Measurements from ENCODE around the gene FAM168A.

The FAM168A gene

DNA sequence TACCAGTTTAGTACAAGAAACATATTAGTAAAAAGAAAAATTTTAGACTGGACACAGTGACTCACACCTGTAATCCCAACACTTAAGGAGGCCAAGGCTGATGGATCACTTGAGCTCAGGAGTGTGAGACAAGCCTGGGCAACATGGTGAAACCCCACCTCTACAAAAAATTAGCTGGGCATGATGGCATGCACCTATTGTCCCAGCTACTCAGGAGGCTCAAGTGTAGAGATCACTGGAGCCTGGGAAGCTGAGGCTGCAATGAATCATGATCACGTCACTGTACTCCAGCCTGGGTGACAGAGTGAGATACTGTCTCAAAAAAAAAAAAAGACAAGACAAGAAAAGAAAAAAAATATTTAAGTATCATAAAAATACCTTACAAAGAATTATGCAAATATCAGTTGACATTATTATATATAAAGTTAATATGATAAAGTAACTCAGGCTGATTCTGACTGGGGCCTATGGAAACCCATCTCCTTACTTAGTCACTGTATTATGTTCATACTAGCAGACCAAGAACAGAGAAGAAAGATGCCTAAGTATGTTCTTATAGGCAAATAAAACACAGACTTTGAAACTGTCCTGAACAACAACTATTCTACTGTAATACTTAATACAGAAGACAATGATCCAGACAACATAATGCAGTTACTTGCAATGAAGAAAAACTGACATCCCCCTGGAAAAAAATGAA, 27.3 kb downstream of the FAM168A start:
- no peak for DNase-seq (ENCODE audit: low read depth)
- H3K4me3 ChIP-seq (ENCODE audit: low read depth, low read length), result no peak overlapping the region
- TF ChIP-seq, protein P1, sequence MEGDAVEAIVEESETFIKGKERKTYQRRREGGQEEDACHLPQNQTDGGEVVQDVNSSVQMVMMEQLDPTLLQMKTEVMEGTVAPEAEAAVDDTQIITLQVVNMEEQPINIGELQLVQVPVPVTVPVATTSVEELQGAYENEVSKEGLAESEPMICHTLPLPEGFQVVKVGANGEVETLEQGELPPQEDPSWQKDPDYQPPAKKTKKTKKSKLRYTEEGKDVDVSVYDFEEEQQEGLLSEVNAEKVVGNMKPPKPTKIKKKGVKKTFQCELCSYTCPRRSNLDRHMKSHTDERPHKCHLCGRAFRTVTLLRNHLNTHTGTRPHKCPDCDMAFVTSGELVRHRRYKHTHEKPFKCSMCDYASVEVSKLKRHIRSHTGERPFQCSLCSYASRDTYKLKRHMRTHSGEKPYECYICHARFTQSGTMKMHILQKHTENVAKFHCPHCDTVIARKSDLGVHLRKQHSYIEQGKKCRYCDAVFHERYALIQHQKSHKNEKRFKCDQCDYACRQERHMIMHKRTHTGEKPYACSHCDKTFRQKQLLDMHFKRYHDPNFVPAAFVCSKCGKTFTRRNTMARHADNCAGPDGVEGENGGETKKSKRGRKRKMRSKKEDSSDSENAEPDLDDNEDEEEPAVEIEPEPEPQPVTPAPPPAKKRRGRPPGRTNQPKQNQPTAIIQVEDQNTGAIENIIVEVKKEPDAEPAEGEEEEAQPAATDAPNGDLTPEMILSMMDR (IDR thresholded peaks at IDR 0.05; ENCODE audit: insufficient read depth, low read depth, low read length, missing control alignments), result no peak

DNA sequence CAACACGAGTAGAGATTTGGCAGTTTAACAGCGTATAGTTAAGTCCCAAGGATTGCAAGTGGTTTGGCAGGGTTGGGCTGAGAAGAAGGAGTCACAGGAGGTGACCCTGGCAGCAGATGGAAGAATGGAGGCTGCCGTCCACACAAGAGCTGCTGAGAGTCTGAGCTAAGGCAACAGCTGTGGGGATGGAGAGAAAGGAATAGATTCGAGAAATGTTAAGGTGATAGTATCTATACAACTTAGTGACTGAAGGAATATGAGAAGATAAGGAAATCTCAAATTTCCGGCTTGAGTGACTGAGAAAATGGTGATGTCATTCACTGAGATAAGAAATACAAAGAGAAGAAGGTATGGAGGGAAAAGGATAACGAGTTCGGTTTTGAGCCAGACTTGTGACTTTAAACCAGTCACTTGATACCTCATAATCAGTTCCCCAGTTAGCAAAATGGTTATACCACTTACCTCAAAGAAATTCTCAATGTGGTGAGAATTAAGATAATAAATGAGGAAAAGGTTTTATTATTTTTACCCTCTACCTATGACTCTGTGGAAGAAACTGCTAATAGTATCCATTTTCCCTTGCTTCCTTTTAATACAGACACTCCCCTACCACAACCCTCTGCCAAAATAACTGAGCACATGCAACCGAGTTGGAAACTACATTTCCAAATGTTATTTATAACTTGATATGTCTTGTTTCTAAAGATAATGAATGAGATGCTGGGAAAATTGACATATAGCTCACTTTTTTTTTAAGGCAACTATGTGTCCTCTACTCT, 30.7 kb downstream of the FAM168A start:
- no peak overlapping the region for H3K4me3 ChIP-seq (ENCODE audit: low read depth, low read length)
- DNase-seq (ENCODE audit: low read depth), result no peak

DNA sequence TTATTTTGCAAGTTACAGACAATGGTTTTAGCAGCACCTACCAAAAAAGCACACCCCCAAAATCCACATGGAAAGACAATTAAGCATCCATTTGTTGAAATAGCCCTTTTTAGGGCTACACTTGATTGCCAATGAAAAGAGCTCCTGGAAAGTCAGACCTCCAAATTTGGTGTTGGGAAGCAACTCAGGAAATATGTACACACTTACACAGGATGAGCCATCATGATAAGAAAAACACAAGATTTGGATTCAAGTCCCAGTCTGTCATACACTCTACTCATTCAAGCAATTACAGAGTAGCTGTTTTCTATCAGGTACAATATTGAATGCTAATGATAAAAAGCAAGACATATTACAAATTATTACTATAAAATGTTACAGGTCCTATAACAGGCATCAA, 31.5 kb downstream of the FAM168A start:
- DNase-seq (ENCODE audit: low read depth), result no peak
- no peak overlapping the region for H3K4me3 ChIP-seq (ENCODE audit: low read depth, low read length)
- TF ChIP-seq, protein P1 (IDR thresholded peaks at IDR 0.05; ENCODE audit: insufficient read depth, low read depth, low read length, missing control alignments), result no peak

More for the DNA sequence above, 30.7 kb downstream of the FAM168A start:
- TF ChIP-seq, protein P1 (IDR thresholded peaks at IDR 0.05; ENCODE audit: insufficient read depth, low read depth, low read length, missing control alignments), result no peak

DNA sequence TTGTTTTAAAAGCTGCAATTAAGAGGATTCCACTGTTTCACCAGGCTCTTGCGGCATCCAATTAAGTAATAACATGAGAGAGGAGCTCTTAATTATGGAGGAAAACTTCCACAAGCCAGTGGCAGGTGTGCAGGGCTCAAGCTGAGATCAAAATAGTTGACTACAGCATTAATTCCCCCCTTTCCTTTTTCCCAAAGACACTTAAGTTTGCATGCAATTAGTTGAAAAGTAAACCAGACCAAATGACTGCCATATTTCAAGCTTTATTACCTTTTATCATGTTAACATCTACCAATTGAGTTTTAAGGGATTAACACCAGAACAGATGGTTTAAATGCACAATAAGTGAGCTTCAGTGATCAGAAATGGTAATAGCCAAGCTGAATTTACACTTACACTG, 32.1 kb downstream of the FAM168A start:
- H3K4me3 ChIP-seq (ENCODE audit: low read depth, low read length), result no peak overlapping the region
- TF ChIP-seq, protein P1 (IDR thresholded peaks at IDR 0.05; ENCODE audit: insufficient read depth, low read depth, low read length, missing control alignments), result no peak
- no peak for DNase-seq (ENCODE audit: low read depth)

DNA sequence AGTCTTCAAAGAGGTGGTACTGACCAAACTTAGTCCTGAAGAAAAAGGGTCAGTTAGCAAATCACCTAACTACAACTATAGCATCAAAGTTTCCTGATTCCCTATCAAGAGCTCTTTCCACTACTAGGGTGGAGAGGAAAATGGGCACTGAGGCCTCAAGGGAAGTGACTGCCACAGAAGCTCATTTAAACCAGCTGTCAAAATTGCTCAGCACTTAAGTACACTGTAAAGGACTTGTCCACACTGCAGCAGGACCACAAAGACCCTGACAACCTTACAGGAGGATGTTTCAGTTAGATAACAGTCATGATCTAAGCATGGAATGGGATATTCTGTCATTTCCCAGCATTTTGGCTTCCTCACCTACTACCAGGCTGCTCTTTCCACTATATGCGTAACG, 33.0 kb downstream of the FAM168A start:
- no peak for DNase-seq (ENCODE audit: low read depth)
- no peak overlapping the region for H3K4me3 ChIP-seq (ENCODE audit: low read depth, low read length)

DNA sequence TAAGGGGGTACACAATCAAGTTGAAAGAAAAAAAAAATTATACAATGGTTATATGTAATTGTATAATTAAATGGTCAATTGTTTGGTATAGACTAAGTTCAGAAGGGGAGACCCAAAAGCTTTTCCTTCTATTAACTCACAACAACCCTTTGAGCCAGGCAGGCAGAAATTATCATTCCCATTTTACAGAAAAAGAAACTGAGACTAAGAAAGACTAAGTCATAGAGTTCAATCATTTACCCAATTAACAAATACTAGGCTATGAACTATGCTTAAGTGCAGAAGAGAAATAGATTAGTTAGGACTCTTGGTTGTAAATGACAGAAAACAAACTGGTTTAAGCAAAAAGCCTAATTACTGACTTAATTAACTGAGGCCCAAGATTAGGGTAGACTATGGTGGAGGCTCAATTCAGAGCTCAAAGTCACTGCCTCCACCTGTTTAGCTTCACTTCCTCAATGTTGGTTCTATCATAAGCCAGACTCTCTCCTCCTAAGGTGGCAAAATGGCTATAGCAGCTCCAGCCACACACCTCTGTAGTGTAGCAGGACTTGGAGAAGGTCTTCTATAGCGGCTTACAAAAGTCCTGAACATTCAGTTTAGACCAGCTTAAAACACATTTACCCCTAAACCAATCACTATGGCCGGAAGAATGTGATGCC, 34.2 kb downstream of the FAM168A start:
- TF ChIP-seq, protein P1 (IDR thresholded peaks at IDR 0.05; ENCODE audit: insufficient read depth, low read depth, low read length, missing control alignments), result no peak
- H3K4me3 ChIP-seq (ENCODE audit: low read depth, low read length), result no peak overlapping the region
- no peak for DNase-seq (ENCODE audit: low read depth)

More for the DNA sequence above, 33.0 kb downstream of the FAM168A start:
- TF ChIP-seq, protein P1 (IDR thresholded peaks at IDR 0.05; ENCODE audit: insufficient read depth, low read depth, low read length, missing control alignments), result no peak
